Motor neuron (in vitro differentiated cells): ENCODE results near the gene THRA. TPM values are rescaled to one million over a fixed set of nuclear protein-coding genes. Genes with fewer than 3 reads are reported as not detected.

Experiments
- ATAC-seq, 8 experiments: fragments of 200-7000 bp; cut with Tn5 transposase; replicated peaks in 6 of 8; 2 replicates each; pipeline ENCODE4 v1.8.0; 2021; ENCODE audit warnings: mild to moderate bottlenecking in 8 of 8, moderate library complexity in 8 of 8
- H3K27ac ChIP-seq, 2 donors: fragments of 250-450 bp; sonication (Bioruptor Pico); 2 replicates each; pipeline ENCODE4 v1.9.0; 2021; ENCODE audit warnings: antibody characterized with exemption in 2 of 2, mild to moderate bottlenecking in 2 of 2, moderate library complexity in 1 of 2
- H3K4me1 ChIP-seq, 2 donors: fragments of 250-450 bp; sonication (Bioruptor Pico); replicated peaks in 1 of 2; 2 replicates each; pipeline ENCODE4 v1.6.1; 2021; ENCODE audit warnings: antibody characterized with exemption in 2 of 2, mild to moderate bottlenecking in 2 of 2, moderate library complexity in 1 of 2
- H3K4me3 ChIP-seq, 5 donors: fragments of 250-450 bp; sonication (Bioruptor Pico); 2 replicates each; pipeline ENCODE4 v1.9.0; 2021; ENCODE audit warnings: antibody characterized with exemption in 5 of 5, mild to moderate bottlenecking in 5 of 5, moderate library complexity in 4 of 5
- WGBS, 10 experiments: fragments of 450-650 bp; shearing (Covaris generic); methylation state at CpG; one replicate each; pipeline ENCODE4 v1.0.0; 2022; 5-methylcytosine and 5-hydroxymethylcytosine counted together
- in situ Hi-C, 9 experiments: fragments of 400-800 bp; cut with MboI; loops; one replicate each; pipeline ENCODE4 v1.15.0; 2021; ENCODE audit warnings: low sequenced_read_pairs in 9 of 9, low pct_unique_long_range_greater_than_20kb in 2 of 9; ENCODE audit not compliant: unreplicated experiment in 9 of 9
- total RNA-seq, 8 experiments: library from RNA; unstranded; fragments of 300-600 nt; gene quantifications; 2 replicates each; pipeline versions ENCODE4 v1.2.3 to v1.2.4, GENCODE V29; 2022

Gene THRA
- total RNA-seq, 8 experiments from 2014 or later = 7.2 to 66.4 (median 34.8) TPM

DNA sequence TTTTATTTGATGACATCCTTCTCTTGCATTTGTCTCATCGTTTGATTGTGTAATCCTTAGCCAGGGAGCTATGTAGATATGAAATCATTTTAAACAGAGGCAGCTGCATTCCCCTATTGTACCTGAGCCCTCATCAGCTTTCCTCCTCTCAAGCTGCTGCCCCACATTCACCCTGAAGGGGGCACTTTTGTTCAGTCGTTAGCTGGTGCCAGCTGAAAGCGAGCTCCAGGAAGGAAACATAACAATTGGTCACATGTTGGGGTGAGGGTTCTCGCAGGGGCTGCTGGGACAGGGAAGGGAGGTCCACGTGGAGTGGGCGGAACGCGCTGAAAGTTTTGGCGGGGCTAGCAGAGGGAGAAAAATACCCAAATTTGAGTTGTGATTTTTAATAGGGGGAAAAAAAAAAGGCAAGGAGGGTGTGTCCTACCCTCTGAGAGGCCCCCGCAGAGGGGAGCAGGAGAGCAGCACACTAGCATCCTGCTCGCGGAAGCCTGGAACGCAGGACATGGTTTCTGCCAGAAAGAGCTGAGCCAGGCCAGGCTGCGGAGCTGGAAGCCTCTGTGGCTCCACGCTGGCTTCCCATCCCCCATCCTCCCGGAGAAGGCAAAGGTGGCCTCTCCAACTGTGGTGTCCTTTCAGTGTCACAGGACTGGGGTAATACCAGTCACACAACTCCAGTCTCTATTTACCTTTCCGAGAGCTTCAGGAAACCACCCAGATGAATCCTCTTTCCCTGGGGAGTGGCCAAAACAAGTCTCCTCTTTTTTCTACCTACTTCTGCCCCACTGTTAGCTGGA lies 50.5 kb downstream of the THRA start:
- peaks cover 49 to 50% of the 10 kb centered on the region in 2 donors for H3K4me1 ChIP-seq
- in situ Hi-C loops = no loop called here

DNA sequence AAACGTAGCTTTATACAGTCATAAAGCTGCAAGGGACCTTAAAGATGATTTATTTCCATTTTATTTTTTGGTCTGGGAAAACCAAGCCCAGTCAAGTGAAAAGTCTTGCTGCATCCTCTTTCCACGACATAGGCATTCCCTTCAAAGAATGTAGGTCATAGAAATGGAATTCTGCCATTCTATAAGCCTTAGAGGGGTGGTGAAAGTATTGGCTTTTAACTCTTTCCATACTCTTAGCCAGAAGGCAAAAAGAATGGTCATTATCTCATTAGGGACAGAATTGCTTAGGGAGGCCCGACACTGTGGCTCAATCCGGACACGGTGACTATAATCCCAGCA lies 51.1 kb downstream of the THRA start:
- Histone ChIP-seq H3K4me3 (peak overlapping the region in 4 of 5 donors; percentile 19 to 31 (median 22)), H3K4me1 (peaks cover 46% of the 10 kb centered on the region in 2 donors), H3K27ac (peak overlapping the region; percentile 78 to 90)
- 0 to 53% (median 7%) methylated on average over 1 to 4 of the region's 5 CpGs for WGBS, 10 experiments
- no peak for ATAC-seq
- in situ Hi-C loops = no loop called here

More for the DNA sequence above, 50.5 kb downstream of the THRA start:
- peak overlapping the region; percentile 78 to 90 for H3K27ac ChIP-seq
- peak; percentile 66 to 82 (median 74) for ATAC-seq
- H3K4me3 ChIP-seq = peak overlapping the region; percentile 19 to 31 (median 23)
- WGBS, 10 experiments = 0 to 83% (median 3%) methylated on average over 1 to 13 of the region's 17 CpGs

DNA sequence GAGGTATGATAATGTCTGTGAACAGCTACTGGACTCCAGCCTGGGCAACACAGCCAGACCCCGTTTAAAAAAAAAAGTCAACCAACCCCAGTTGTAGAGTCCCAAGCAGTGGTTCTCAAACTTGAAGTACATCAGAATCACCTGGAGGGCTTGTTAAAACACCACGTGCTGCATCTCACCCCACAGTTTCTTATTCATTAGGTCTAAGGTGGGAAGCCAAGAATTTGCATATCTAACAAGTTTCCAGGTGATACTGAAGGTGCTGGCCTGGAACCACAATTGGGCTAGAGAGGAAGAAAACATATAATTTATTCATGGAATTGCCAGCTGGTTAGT lies 52.3 kb downstream of the THRA start:
- no peak for ATAC-seq
- in situ Hi-C loops = no loop called here
- 50 to 80% (median 68%) methylated on average over 1 to 2 of the region's 2 CpGs; no CpG with 5 or more reads in 5 of the 10 experiments for WGBS, 10 experiments
- Histone ChIP-seq H3K4me1 (peaks cover 44% of the 10 kb centered on the region in 2 donors), H3K4me3 (no peak overlapping the region), H3K27ac (no peak overlapping the region)

DNA sequence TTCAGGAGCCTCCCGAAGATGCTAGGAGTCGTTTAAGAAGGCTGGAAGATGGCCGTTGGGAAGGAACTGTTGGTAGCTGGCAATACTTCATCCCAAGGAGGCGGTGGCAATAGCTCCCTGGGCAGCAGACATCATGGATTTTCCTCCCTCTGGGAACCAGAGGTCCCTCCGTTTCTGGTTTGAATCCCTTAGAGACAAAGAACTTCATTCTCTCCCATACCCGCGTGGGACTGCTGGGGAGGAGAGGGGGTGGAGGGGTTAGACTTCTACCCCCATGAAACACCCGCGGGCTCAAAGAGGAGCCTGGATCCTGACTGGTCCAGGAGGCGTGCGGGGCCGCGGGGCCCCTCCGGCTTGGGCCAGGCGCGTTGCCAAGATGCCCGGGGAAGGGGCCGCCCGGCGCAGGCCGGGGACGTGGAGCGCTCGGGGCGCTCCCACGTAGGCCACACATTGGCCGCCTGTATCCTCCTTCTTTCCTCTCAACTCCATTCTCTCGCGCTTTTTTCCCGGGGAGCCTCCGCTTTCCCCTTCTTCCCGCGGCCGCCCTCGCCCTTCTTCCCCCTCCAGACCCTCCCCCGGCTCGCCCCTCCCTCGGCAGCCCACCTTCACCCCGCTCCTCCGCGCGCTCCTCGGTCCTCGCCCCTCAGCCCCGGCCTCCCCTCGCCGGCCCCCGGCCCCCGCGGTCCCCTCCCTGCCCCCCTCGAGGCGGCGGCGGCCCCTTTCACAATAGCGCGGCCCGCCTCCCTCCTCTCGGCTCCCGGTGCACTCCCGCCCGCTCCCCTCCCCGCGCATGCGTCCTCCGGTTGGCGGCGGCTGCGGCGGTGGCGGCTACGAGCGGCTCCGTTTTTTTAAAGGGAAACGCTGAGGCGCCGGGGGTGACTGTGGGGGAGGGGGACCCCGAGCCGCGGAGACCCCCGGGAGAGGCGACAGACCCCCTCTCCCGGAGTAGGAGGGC lies 58.7 kb downstream of the THRA start, which contains the start of gene MSL1:
MSL1 (plus strand) TSS at position 791 of the 955 bp plus-strand sequence. CDS start 642 bp downstream, outside the sequence.
- in situ Hi-C loops = no loop called here
- Histone ChIP-seq H3K4me1 (peaks cover 7 to 14% of the 10 kb centered on the region in 2 donors), H3K4me3 (peak within 1 kb of the TSS; percentile 87 to 100 (median 91)), H3K27ac (peak within 1 kb of the TSS; percentile 95 to 98)
- ATAC-seq = peak; percentile 59 to 76 (median 74)
- 0 to 2% (median 0%) methylated on average over 1 to 11 of the region's 82 CpGs; no CpG with 5 or more reads in 5 of the 10 experiments for WGBS, 10 experiments

DNA sequence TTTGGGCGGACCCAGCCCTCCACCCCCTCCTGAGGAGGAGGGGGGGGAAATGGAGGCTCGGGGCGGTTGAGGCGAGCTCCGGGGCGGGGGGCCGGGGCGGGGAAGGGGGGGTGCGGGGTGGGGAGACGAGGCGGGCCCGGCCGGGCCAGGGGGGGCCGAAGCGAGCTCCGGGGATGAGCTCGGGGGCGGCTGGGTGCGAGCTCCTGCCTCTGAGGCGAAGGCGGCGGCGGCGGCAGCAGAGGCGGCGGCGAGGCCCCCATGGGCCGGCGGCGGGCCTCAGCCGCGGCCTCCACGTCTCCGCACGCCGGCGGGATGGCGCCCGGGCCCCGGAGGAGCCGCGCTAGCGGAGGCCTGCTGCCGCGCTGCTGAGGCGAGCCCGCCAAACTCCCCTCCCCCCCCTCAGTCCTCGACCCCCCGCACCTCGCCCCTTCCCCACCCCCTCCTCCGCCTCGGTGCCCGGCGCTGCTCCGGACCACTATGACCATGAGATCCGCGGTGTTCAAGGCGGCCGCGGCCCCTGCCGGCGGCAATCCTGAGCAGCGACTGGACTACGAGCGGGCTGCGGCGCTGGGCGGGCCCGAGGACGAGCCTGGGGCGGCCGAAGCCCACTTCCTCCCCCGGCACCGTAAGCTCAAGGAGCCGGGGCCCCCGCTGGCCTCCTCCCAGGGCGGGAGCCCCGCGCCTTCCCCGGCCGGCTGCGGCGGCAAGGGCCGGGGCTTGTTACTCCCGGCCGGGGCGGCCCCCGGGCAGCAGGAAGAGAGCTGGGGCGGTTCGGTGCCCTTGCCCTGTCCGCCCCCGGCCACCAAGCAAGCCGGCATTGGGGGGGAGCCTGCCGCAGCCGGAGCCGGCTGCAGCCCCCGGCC lies 59.6 kb downstream of the THRA start:
- ATAC-seq = peak; percentile 17 to 52 (median 44)
- in situ Hi-C loops = no loop called here
- H3K4me1 ChIP-seq = peaks cover 7 to 14% of the 10 kb centered on the region in 2 donors
- WGBS, 10 experiments = no CpG with 5 or more reads among the region's 97 CpGs
- peak overlapping the region; percentile 95 to 98 for H3K27ac ChIP-seq
- peak overlapping the region; percentile 87 to 100 (median 91) for H3K4me3 ChIP-seq

DNA sequence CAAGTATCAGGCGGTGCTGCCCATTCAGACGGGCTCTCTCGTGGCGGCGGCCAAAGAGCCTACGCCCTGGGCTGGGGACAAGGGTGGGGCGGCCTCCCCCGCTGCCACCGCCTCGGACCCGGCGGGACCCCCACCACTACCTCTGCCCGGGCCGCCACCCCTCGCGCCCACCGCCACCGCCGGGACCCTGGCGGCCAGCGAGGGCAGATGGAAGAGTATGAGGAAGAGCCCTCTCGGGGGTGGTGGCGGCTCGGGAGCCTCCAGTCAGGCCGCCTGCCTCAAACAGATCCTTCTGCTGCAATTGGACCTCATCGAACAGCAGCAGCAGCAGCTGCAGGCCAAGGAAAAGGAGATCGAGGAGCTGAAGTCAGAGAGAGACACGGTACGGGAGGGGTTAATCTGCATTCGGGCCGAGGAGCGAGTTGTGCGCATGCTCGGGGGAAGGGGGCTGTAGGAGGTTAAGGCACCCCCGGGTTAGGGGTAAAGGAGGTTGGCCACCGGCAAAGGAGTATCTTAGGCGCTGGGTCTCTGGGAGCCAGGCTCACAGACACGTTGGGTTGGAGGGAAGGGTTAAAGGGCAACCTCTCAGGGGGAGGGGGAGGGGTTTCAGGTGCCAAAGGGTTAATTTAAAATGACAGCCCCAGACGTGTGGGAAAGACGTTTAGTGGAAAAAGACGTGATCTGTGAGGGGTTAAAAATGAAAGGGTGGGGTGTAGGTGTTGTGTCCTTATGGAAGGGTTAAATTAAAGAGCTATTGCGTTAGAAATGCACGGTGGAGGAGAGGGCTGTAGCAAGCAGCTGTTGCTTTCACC lies 60.4 kb downstream of the THRA start:
- H3K4me1 ChIP-seq = peaks cover 7 to 14% of the 10 kb centered on the region in 2 donors
- peak overlapping the region; percentile 95 to 98 for H3K27ac ChIP-seq
- ATAC-seq = peak; percentile 1 to 34 (median 23)
- 0 to 17% (median 1%) methylated on average over 1 to 13 of the region's 43 CpGs; no CpG with 5 or more reads in 5 of the 10 experiments for WGBS, 10 experiments
- in situ Hi-C loops = no loop called here
- H3K4me3 ChIP-seq = peak overlapping the region; percentile 87 to 100 (median 91)

DNA sequence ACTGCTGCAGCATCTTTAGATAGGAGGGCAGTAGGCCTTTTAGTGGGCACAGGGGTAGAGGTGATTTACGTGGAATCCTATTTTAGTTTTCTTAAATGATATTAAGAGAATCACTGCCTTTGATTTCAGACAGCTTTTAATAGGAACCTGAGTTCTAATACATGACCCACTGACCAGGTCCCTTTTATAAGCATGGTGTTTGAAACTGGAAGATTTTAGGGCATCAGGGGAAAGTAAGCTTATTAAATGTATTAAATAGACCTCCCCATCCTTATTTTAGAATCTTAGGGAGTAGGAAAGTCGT lies 61.0 kb downstream of the THRA start:
- in situ Hi-C loops = no loop called here
- H3K4me1 ChIP-seq = peaks cover 7 to 14% of the 10 kb centered on the region in 2 donors
- peak overlapping the region; percentile 95 to 98 for H3K27ac ChIP-seq
- H3K4me3 ChIP-seq = peak overlapping the region; percentile 87 to 100 (median 91)
- WGBS, 10 experiments = 0% methylated on average over 1 to 2 of the region's 2 CpGs; no CpG with 5 or more reads in 5 of the 10 experiments
- no peak for ATAC-seq

DNA sequence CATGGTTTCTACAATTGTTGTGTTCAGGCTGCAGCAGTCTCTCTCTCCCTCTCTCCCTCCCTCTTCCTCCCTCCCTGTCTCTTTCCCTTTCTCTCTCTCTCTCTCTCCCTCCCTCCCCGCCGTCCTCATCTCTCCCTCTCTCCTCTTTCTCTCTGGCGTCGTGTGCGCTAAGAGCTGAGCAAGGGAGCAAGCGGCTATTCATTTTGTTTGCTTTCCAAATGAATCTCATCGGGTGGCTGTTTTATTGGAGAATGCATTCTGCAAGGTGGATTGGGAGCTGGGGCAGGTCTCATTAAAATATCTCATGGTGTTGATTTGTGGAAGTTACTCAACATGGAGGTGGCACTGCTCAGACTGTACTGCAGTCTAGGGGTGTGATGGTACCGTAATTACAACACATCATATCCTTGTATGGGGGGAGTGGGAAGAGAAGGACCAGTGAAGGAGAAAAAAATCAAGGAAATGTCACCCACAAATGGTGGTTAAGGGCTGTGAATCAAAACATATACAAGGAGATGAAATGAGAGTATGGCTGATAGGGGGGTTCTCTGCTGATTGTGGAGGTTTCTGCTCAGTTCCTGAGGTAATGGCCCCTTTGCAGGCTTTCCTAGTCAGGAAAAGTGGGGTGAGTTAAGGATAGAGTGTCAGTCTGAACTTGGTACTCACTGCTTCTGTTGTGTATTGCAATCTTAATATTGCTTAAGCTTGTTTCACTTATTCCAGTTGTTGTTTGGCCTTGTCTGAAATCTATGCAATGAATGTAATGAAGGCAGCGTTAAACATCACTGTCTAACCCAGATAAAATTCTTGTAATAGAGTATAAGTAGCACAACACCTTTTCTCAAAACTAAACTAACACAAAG lies 61.7 kb downstream of the THRA start:
- H3K27ac ChIP-seq = peak overlapping the region; percentile 23 to 95
- in situ Hi-C loops = no loop called here
- ATAC-seq = peak in 2 of 8 experiments; percentile 1 to 6
- 0 to 100% (median 28%) methylated on average over 1 to 9 of the region's 9 CpGs; no CpG with 5 or more reads in 2 of the 10 experiments for WGBS, 10 experiments
- H3K4me3 ChIP-seq = peak overlapping the region; percentile 87 to 100 (median 91)
- H3K4me1 ChIP-seq = peaks cover 7 to 14% of the 10 kb centered on the region in 2 donors

DNA sequence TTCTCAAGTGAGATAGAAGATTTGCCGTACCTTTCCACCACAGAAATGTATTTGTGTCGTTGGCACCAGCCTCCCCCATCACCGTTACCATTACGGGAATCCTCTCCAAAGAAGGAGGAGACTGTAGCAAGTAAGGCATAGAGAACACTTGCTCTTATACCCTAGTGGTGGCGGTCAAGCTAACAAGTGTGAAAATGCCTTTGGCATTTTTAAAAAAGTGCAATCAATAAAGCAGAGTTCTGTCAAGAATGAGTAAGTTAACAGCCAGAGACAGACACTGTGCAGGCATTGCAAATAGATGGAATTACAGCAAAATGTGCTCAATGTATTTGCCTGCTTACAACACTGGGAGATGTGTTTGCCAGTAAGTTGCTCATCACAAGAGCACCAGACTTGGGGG lies 66.7 kb downstream of the THRA start:
- in situ Hi-C loops = no loop called here
- no peak for ATAC-seq
- 80 to 100% (median 93%) methylated on average over 1 to 5 of the region's 5 CpGs; no CpG with 5 or more reads in 4 of the 10 experiments for WGBS, 10 experiments
- Histone ChIP-seq H3K4me1 (peaks cover 0 to 3% of the 10 kb centered on the region in 2 donors), H3K27ac (no peak overlapping the region), H3K4me3 (no peak overlapping the region)

DNA sequence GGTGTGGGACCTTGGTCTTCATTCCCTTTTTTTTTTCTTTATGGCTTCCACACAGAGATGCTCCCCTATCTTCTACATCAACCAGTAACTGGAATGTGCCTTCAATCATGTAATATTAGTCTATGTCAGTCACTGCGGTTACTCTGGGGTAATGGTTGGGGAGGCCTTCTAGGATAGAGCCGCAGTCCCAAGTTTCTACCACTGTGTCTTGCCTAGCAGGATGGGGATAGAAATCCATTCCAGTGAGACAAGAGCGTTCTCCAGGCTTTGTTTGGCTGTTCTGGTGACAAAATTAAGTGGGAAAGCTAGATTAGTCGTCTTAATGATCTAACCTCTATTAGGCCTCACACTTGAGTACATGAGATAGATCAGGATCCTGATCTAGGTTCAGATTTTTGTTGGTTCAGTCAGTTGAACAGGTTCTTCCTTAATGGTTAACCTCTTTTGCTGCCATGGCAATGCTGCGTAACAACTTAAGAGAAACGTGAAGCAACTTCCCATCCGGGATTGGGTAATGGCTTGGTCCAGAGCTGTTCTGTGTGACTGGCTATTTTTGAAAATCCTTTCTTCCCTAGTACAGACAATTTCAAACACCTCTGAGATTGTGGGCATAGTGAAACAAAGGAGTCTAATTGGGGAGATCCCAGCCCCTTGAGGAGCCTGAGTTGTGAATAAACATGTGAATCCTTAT lies 67.7 kb downstream of the THRA start:
- Histone ChIP-seq H3K4me3 (no peak overlapping the region), H3K4me1 (no peaks in the 10 kb centered on the region), H3K27ac (no peak overlapping the region)
- ATAC-seq = no peak
- WGBS, 10 experiments = 76 to 100% (median 92%) methylated on average over 2 to 6 of the region's 7 CpGs; no CpG with 5 or more reads in 2 of the 10 experiments
- in situ Hi-C loops = no loop called here

DNA sequence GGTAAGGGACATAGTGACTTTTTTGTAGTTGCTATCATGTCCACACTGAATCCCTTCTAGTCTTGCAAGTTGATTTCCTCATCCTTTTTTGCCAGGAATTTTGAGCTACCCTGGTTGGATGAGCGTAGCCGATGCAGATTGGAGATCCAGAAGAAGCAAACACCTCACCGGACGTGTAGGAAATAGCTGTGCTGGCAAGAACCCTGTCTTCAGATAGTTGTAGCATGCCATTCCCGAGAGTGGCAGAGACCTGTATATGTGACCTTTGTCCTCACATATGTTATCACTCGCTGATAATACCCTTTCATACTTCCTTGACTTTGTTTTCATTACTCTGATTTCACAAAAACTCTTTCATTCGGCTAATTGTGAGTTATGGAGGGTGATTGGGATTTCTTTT lies 71.4 kb downstream of the THRA start:
- ATAC-seq = no peak
- 40 to 100% (median 84%) methylated on average over 1 to 7 of the region's 7 CpGs; no CpG with 5 or more reads in 2 of the 10 experiments for WGBS, 10 experiments
- in situ Hi-C loops = no loop called here
- Histone ChIP-seq H3K4me3 (no peak overlapping the region), H3K27ac (no peak overlapping the region), H3K4me1 (peaks cover 4% of the 10 kb centered on the region in 2 donors)
